ENCODE data around the gene DENND2C. TPM values are rescaled to one million over a fixed set of nuclear protein-coding genes. Genes with fewer than 3 reads are reported as not detected.

DENND2C gene
- total and polyA plus RNA-seq, 12 donors = 1.3 to 5.2 (median 3.3) TPM

GRCh38 chr1:114716304-114717170 lies 46.7 kb upstream of the DENND2C start, which contains the start of gene NRAS:
TSS of gene NRAS (minus strand) at chr1:114716771. CDS start at chr1:114716160, 611 bp downstream.
- H3K9me3 ChIP-seq = no peaks in the 10 kb centered on the region
- peak within 1 kb of the TSS; percentile 62 to 91 (median 76) for H3K4me3 ChIP-seq
- ATAC-seq = peak; percentile 99 to 100 (median 100)
- H3K36me3 ChIP-seq = peaks cover 0 to 81% (median 58%) of the 10 kb centered on the region in 9 donors
- no peak for TF ChIP-seq CTCF (IDR thresholded peaks at IDR 0.05)
- H3K4me1 ChIP-seq = peaks cover 4 to 32% (median 25%) of the 10 kb centered on the region in 9 donors
- WGBS, 2 donors = 1% methylated on average over 38 of the region's 38 CpGs
- peak; percentile 93 to 95 for DNase-seq
- H3K27me3 ChIP-seq = no peaks in the 10 kb centered on the region
- H3K27ac ChIP-seq = peak within 1 kb of the TSS; percentile 48 to 95 (median 88)
- intact Hi-C loops (cut with DNase I) = loop anchor here in 6 of 10 donors (2.0 to 10.0 kb wide), 6 partner anchors 36 to 134 kb away; partner anchors contain the start of genes BCAS2 (in 4 of the 6), SIKE1 (in 2 of the 6) and CSDE1 (in 1 of the 6)

GRCh38 chr1:114715952-114716303 lies 46.1 kb upstream of the DENND2C start:
- Histone ChIP-seq H3K4me1 (peaks cover 4 to 32% (median 25%) of the 10 kb centered on the region in 9 donors), H3K27me3 (no peaks in the 10 kb centered on the region), H3K27ac (peak overlapping the region in 9 of 10 donors; percentile 81 to 95 (median 90)), H3K36me3 (peaks cover 0 to 81% (median 57%) of the 10 kb centered on the region in 9 donors), H3K9me3 (no peaks in the 10 kb centered on the region), H3K4me3 (peak overlapping the region; percentile 62 to 91 (median 76))
- DNase-seq (no peak), ATAC-seq (peak in 1 of 8 donors; percentile 16)
- intact Hi-C loops (cut with DNase I) = loop anchor here in 6 of 10 donors (2.0 to 10.0 kb wide), 6 partner anchors 36 to 134 kb away; partner anchors contain the start of genes BCAS2 (in 4 of the 6), SIKE1 (in 2 of the 6) and CSDE1 (in 1 of the 6)
- 26 to 37% methylated on average over 4 of the region's 4 CpGs for WGBS, 2 donors
- no peak for TF ChIP-seq CTCF (IDR thresholded peaks at IDR 0.05)

GRCh38 chr1:114712977-114713376 lies 43.1 kb upstream of the DENND2C start:
- H3K4me1 ChIP-seq = peaks cover 4 to 32% (median 25%) of the 10 kb centered on the region in 9 donors
- WGBS, 2 donors = 83 to 91% methylated on average over 4 of the region's 4 CpGs
- no peak for ATAC-seq
- no peak overlapping the region for H3K27ac ChIP-seq
- H3K27me3 ChIP-seq = no peaks in the 10 kb centered on the region
- peaks cover 0 to 80% (median 52%) of the 10 kb centered on the region in 9 donors for H3K36me3 ChIP-seq
- intact Hi-C loops (cut with DNase I) = loop anchor here in 1 of 10 donors (10.0 kb wide), 1 partner anchor 128 kb away; the partner anchor contains the start of gene BCAS2
- H3K9me3 ChIP-seq = no peaks in the 10 kb centered on the region
- no peak overlapping the region for H3K4me3 ChIP-seq
- no peak for DNase-seq
- TF ChIP-seq CTCF (IDR thresholded peaks at IDR 0.05) = no peak

GRCh38 chr1:114710360-114710759 lies 40.5 kb upstream of the DENND2C start:
- WGBS, 2 donors = 97 to 99% methylated on average over 3 of the region's 3 CpGs
- Histone ChIP-seq H3K9me3 (no peaks in the 10 kb centered on the region), H3K4me3 (no peak overlapping the region), H3K36me3 (peaks cover 0 to 98% (median 58%) of the 10 kb centered on the region in 9 donors), H3K4me1 (peaks cover 1 to 16% (median 13%) of the 10 kb centered on the region in 9 donors), H3K27ac (no peak overlapping the region), H3K27me3 (no peaks in the 10 kb centered on the region)
- ATAC-seq (no peak), DNase-seq (no peak)
- TF ChIP-seq CTCF (IDR thresholded peaks at IDR 0.05) = no peak
- intact Hi-C loops (cut with DNase I) = loop anchor here in 1 of 10 donors (10.0 kb wide), 1 partner anchor 126 kb away; the partner anchor contains the start of gene BCAS2

Data from heart right ventricle (tissue), 16 donors.